B cell (primary cell): ENCODE measurements around the gene CAPN5. TPM values are rescaled to one million over a fixed set of nuclear protein-coding genes. Genes with fewer than 3 reads are reported as not detected.

Experiments used
- ATAC-seq: fragments of 200-7000 bp; cut with Tn5 transposase; one replicate; pipeline ENCODE4 v1.10.0; 2021; ENCODE audit warnings: low read depth, mild to moderate bottlenecking, moderate number of reproducible peaks, moderate library complexity
- CTCF ChIA-PET: fragments of 350-600 bp; sonication (Branson Sonifier 250); formaldehyde crosslinking; loops from one replicate; lab custom pipeline; 2021; ENCODE audit warnings: antibody characterized with exemption, inconsistent platforms; lab: Charles Lee
- POLR2A ChIA-PET: fragments of 350-600 bp; sonication (Branson Sonifier 250); formaldehyde crosslinking; loops from one replicate; lab custom pipeline; 2021; ENCODE audit warnings: antibody characterized with exemption; lab: Charles Lee
- DNase-seq: peaks from one replicate; pipeline ENCODE4 v3.0.0; 2013
- H2AFZ ChIP-seq: 2 replicates; pipeline ENCODE4 v1.6.1; 2012; ENCODE audit warnings: mild to moderate bottlenecking, low read depth, low read length; ENCODE audit not compliant: insufficient read depth, poor library complexity, severe bottlenecking
- H3K27ac ChIP-seq, 2 donors: 1 replicate in 1 of 2; 2 replicates in 1 of 2; pipeline ENCODE4 v1.5.1; 2012 to 2013; ENCODE audit warnings: low read length in 2 of 2, mild to moderate bottlenecking in 2 of 2, moderate library complexity in 1 of 2
- H3K27me3 ChIP-seq, 4 experiments: fragments of 200-600 bp in 1 of 4; sonication (generic) in 1 of 4; replicated peaks in 1 of 4; 1 replicate in 2 of 4; 2 replicates in 2 of 4; pipeline versions ENCODE4 v1.6.1 to v1.7.0; 2013 to 2016; ENCODE audit warnings: low read length in 3 of 4, mild to moderate bottlenecking in 2 of 4, mixed read lengths in 1 of 4, moderate library complexity in 1 of 4; ENCODE audit not compliant: insufficient read depth in 4 of 4, control insufficient read depth in 3 of 4; ENCODE audit errors: control extremely low read depth in 1 of 4
- H3K36me3 ChIP-seq, 2 experiments: replicated peaks in 1 of 2; 1 replicate in 1 of 2; 2 replicates in 1 of 2; pipeline versions ENCODE4 v1.6.1 to v1.7.1; 2013; ENCODE audit warnings: low read length in 1 of 2; ENCODE audit not compliant: insufficient read depth in 2 of 2, control insufficient read depth in 1 of 2; ENCODE audit errors: control extremely low read depth in 1 of 2, extremely low read depth in 1 of 2
- H3K4me1 ChIP-seq, 2 donors: fragments of 200-600 bp in 1 of 2; sonication (generic) in 1 of 2; 1 replicate in 1 of 2; 2 replicates in 1 of 2; pipeline versions ENCODE4 v1.5.1 to v1.6.1; 2013 to 2017; ENCODE audit warnings: low read length in 2 of 2; ENCODE audit not compliant: control insufficient read depth in 2 of 2, insufficient read depth in 2 of 2
- H3K4me2 ChIP-seq: replicated peaks from 2 replicates; pipeline ENCODE3; 2012; ENCODE audit warnings: mild to moderate bottlenecking, low read depth, low read length; ENCODE audit not compliant: poor library complexity, severe bottlenecking
- H3K4me3 ChIP-seq, 5 experiments: fragments of 200-600 bp in 1 of 5; sonication (generic) in 1 of 5; 1 replicate in 3 of 5; 2 replicates in 2 of 5; pipeline versions ENCODE4 v1.5.1 to v1.7.0; 2011 to 2016; ENCODE audit warnings: low read length in 4 of 5, mild to moderate bottlenecking in 4 of 5, low read depth in 2 of 5, control low read depth in 1 of 5, moderate library complexity in 1 of 5; ENCODE audit not compliant: insufficient read depth in 1 of 5; ENCODE audit errors: control extremely low read depth in 1 of 5, extremely low read depth in 1 of 5
- H3K79me2 ChIP-seq: fragments of 200-600 bp; sonication (generic); one replicate; pipeline ENCODE4 v1.6.0; 2016; ENCODE audit warnings: low read length; ENCODE audit not compliant: control insufficient read depth, insufficient read depth
- H3K9ac ChIP-seq: fragments of 200-600 bp; sonication (generic); 2 replicates; pipeline ENCODE4 v1.6.1; 2017; ENCODE audit warnings: mild to moderate bottlenecking, low read length, moderate library complexity
- H3K9me3 ChIP-seq, 3 donors: one replicate each; pipeline versions ENCODE4 v1.6.1 to v1.7.1; 2013; ENCODE audit warnings: low read length in 2 of 3; ENCODE audit not compliant: control insufficient read depth in 2 of 3, insufficient read depth in 1 of 3; ENCODE audit errors: control extremely low read depth in 1 of 3
- H4K20me1 ChIP-seq: 2 replicates; pipeline ENCODE4 v1.6.0; 2012; ENCODE audit warnings: mild to moderate bottlenecking, low read length; ENCODE audit not compliant: insufficient read depth, control insufficient read depth, poor library complexity, severe bottlenecking
- H3K27ac Mint-ChIP-seq: one replicate; pipeline ENCODE4 v1.8.0; 2021; ENCODE audit warnings: mixed read lengths
- H3K27me3 Mint-ChIP-seq: one replicate; pipeline ENCODE4 v1.8.0; 2021; ENCODE audit warnings: mixed read lengths
- H3K4me1 Mint-ChIP-seq: one replicate; pipeline ENCODE4 v1.8.0; 2021; ENCODE audit warnings: mixed read lengths
- H3K4me3 Mint-ChIP-seq: one replicate; pipeline ENCODE4 v1.8.0; 2021; ENCODE audit warnings: mixed read lengths
- H3K9me3 Mint-ChIP-seq: one replicate; pipeline ENCODE4 v1.8.0; 2022; ENCODE audit warnings: mixed read lengths; ENCODE audit not compliant: insufficient read depth
- EZH2 ChIP-seq: IDR thresholded peaks from 2 replicates; pipeline ENCODE4 v1.6.1; 2012; ENCODE audit warnings: borderline replicate concordance, low read depth, mild to moderate bottlenecking, moderate library complexity, low read length; ENCODE audit not compliant: insufficient read depth, poor library complexity, severe bottlenecking
- whole genome bisulfite sequencing: methylation state at CpG from one replicate; pipeline ENCODE4 v1.1.5; 2013; ENCODE audit warnings: missing lambda C conversion rate; ENCODE audit not compliant: insufficient coverage; 5-methylcytosine and 5-hydroxymethylcytosine counted together
- intact Hi-C: fragments of 100-400 bp; cut with micrococcal nuclease; formaldehyde crosslinking; loops from one replicate; pipeline ENCODE4 v1.10.0; 2022
- polyA plus RNA-seq: library from polyadenylated mRNA; depleted of rRNA; stranded (reverse); fragments of >200 nt; gene quantifications from 2 replicates; pipeline ENCODE4 v1.2.3, GENCODE V29; 2012
- total RNA-seq, 2 donors: library from RNA; stranded (reverse); fragments of 120-200 nt in 1 of 2; gene quantifications; 1 replicate in 1 of 2; 2 replicates in 1 of 2; pipeline versions ENCODE4 v1.2.3 to v1.2.4, GENCODE V29; 2013 to 2022
- TF ChIP-seq, protein P1 (sequence below): fragments of 200-600 bp; IDR thresholded peaks from one replicate; pipeline ENCODE4 v1.8.0; 2022; ENCODE audit warnings: antibody characterized with exemption, mild to moderate bottlenecking

The CAPN5 gene
- total and polyA plus RNA-seq, 2 donors (not counting 1 experiment from before 2014, with no cell fraction given): 0.74 to 0.78 TPM

- Histone ChIP-seq H3K9ac (peak overlapping the region; percentile 84), H3K27ac (no peak overlapping the region), H4K20me1 (no peaks in the 10 kb centered on the region), H3K9me3 (peaks cover 0 to 6% (median 1%) of the 10 kb centered on the region in 3 donors), H3K4me3 (peak overlapping the region; percentile 48 to 83 (median 69)), H3K79me2 (no peaks in the 10 kb centered on the region), H3K36me3 (no peaks in the 10 kb centered on the region), H3K4me2 (peak overlapping the region; percentile 99), H3K27me3 (peaks cover 0 to 3% (median 0%) of the 10 kb centered on the region in 4 experiments), H3K4me1 (peaks cover 11 to 16% of the 10 kb centered on the region in 2 donors), H2AFZ (peak overlapping the region; percentile 99)
- CTCF ChIA-PET: interaction anchor here (1.1 to 3.2 kb wide), 4 partner anchors 18 to 146 kb away, joined by 3 to 18 read pairs (median 10); no protein-coding TSS in a partner anchor
- peak overlapping the region; percentile 89 for H3K27ac Mint-ChIP-seq
- intact Hi-C loops: loop anchor here (1.0 to 5.0 kb wide), 6 partner anchors 19 to 931 kb away; partner anchors contain the start of genes ACER3 and PAK1
- peaks cover 12% of the 10 kb centered on the region for H3K4me1 Mint-ChIP-seq
- no peak for DNase-seq
- POLR2A ChIA-PET: interaction anchor here (1.0 kb wide), 1 partner anchor 18 kb away, joined by 3 read pairs; no protein-coding TSS in a partner anchor
- no peak for ATAC-seq
- TF ChIP-seq, protein P1, sequence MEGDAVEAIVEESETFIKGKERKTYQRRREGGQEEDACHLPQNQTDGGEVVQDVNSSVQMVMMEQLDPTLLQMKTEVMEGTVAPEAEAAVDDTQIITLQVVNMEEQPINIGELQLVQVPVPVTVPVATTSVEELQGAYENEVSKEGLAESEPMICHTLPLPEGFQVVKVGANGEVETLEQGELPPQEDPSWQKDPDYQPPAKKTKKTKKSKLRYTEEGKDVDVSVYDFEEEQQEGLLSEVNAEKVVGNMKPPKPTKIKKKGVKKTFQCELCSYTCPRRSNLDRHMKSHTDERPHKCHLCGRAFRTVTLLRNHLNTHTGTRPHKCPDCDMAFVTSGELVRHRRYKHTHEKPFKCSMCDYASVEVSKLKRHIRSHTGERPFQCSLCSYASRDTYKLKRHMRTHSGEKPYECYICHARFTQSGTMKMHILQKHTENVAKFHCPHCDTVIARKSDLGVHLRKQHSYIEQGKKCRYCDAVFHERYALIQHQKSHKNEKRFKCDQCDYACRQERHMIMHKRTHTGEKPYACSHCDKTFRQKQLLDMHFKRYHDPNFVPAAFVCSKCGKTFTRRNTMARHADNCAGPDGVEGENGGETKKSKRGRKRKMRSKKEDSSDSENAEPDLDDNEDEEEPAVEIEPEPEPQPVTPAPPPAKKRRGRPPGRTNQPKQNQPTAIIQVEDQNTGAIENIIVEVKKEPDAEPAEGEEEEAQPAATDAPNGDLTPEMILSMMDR: no peak
- no peak for TF ChIP-seq EZH2
- 21% methylated on average over 11 of the region's 14 CpGs for WGBS
- peaks cover 14% of the 10 kb centered on the region for H3K27me3 Mint-ChIP-seq
- peak overlapping the region; percentile 95 for H3K4me3 Mint-ChIP-seq
- no peaks in the 10 kb centered on the region for H3K9me3 Mint-ChIP-seq
Observed at GRCh38 chr11:77065878-77066228, 918 bp upstream of the CAPN5 start.

GRCh38 chr11:77067861-77068443 lies 1.2 kb downstream of the CAPN5 start:
- intact Hi-C loops: loop anchor here (2.0 to 5.0 kb wide), 4 partner anchors 207 to 929 kb away; partner anchors contain the start of genes ACER3 and PAK1
- Histone ChIP-seq H3K36me3 (no peaks in the 10 kb centered on the region), H3K9ac (no peak overlapping the region), H3K79me2 (no peaks in the 10 kb centered on the region), H2AFZ (no peak overlapping the region), H3K27me3 (peaks cover 0 to 3% (median 0%) of the 10 kb centered on the region in 4 experiments), H3K27ac (no peak overlapping the region), H3K4me2 (no peak overlapping the region), H3K9me3 (no peaks in the 10 kb centered on the region), H3K4me3 (no peak overlapping the region), H4K20me1 (no peaks in the 10 kb centered on the region), H3K4me1 (peaks cover 11 to 23% of the 10 kb centered on the region in 2 donors)
- Mint-ChIP-seq H3K27me3 (peaks cover 7% of the 10 kb centered on the region), H3K9me3 (no peaks in the 10 kb centered on the region), H3K27ac (no peak overlapping the region), H3K4me3 (peak overlapping the region; percentile 78), H3K4me1 (peaks cover 17% of the 10 kb centered on the region)
- ATAC-seq (no peak), DNase-seq (no peak)
- TF ChIP-seq EZH2: no peak
- TF ChIP-seq, protein P1: no peak
- 96% methylated on average over 5 of the region's 8 CpGs for WGBS
- ChIA-PET POLR2A (no interaction called here), CTCF (interaction anchor here (0.8 to 1.2 kb wide), 2 partner anchors 20 to 24 kb away, joined by 4 to 5 read pairs; no protein-coding TSS in a partner anchor)
